Measurements from ENCODE around the gene NFKBIZ. TPM values are rescaled to one million over a fixed set of nuclear protein-coding genes. Genes with fewer than 3 reads are reported as not detected.

NFKBIZ gene
- total RNA-seq, 4 donors from 2014 or later: 49.8 to 103 (median 95.4) TPM

DNA sequence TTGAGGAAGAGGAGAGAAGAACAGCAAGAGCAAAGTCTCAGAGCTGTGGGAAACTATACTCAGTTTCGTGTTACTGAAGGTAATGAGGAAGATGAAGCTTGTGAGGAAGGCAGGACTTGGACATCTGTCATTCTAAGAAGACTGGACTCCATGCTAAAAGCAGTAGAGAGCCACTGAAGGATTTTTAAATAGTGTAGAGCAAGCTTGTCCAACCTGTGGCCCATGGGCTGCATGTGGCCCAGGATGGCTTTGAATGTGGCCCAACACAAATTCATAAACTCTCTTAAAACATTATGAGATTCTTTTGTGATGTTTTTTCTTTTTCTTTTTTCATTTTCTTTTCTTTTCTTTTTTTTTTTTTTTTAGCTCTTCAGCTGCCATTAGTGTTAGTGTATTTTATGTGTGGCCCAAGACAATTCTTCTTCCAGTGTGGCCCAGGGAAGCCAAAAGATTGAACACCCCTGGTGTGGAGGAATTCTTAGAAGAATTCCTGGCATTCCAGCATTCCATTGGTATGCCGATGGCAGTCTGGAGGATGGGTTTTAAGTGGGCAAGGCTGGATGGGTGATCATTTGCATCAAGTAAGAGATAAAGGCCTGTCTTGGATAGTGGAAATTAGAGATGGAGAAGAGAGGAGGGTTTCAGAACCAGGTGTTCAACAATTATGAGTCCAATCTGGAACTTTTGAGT is 6.9 kb upstream of the NFKBIZ start:
- 67% methylated on average over 2 of the region's 2 CpGs for whole genome bisulfite sequencing
- TF ChIP-seq POLR2A (IDR thresholded peaks at IDR 0.05; ENCODE audit: low read depth) (no peak), EP300 (IDR thresholded peaks at IDR 0.05) (no peak), POLR2AphosphoS5 (IDR thresholded peaks at IDR 0.05) (no peak)
- TF ChIP-seq, protein P1, sequence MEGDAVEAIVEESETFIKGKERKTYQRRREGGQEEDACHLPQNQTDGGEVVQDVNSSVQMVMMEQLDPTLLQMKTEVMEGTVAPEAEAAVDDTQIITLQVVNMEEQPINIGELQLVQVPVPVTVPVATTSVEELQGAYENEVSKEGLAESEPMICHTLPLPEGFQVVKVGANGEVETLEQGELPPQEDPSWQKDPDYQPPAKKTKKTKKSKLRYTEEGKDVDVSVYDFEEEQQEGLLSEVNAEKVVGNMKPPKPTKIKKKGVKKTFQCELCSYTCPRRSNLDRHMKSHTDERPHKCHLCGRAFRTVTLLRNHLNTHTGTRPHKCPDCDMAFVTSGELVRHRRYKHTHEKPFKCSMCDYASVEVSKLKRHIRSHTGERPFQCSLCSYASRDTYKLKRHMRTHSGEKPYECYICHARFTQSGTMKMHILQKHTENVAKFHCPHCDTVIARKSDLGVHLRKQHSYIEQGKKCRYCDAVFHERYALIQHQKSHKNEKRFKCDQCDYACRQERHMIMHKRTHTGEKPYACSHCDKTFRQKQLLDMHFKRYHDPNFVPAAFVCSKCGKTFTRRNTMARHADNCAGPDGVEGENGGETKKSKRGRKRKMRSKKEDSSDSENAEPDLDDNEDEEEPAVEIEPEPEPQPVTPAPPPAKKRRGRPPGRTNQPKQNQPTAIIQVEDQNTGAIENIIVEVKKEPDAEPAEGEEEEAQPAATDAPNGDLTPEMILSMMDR (IDR thresholded peaks at IDR 0.05): no peak

DNA sequence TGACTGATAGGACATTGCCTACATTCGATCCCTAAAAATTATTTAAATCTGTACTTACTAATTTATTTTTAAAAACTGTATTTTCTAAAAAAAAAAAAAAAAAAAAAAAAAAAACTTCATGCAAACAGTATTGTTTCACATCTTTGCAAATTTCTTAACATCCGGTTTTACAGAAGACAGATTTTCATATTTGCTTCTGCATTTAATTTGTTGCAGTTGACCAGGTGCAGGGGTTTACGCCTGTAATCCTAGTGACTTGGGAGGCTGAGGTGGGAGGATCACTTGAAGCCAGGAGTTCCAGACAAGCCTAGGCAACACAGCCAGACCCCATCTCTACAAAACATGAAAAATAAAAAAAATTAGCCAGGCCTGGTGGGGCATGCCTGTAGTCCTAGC is 6.4 kb upstream of the NFKBIZ start:
- DNase-seq (ENCODE audit: extremely low spot score): no peak
- Histone ChIP-seq H3K9me3 (no peaks in the 10 kb centered on the region), H3K27ac (replicated peaks in 1 of 4) (no peak overlapping the region), H3K4me3 (no peak overlapping the region), H3K36me3 (no peaks in the 10 kb centered on the region), H3K4me1 (peaks cover 0 to 19% (median 15%) of the 10 kb centered on the region in 4 donors), H3K27me3 (no peaks in the 10 kb centered on the region)
- WGBS: 88% methylated on average over 3 of the region's 3 CpGs
- intact Hi-C loops (cut with DNase I): loop anchor here (10.0 kb wide), 1 partner anchor 292 kb away; no protein-coding TSS in a partner anchor
- TF ChIP-seq EP300 (IDR thresholded peaks at IDR 0.05) (no peak), POLR2A (IDR thresholded peaks at IDR 0.05; ENCODE audit: low read depth) (no peak), POLR2AphosphoS5 (IDR thresholded peaks at IDR 0.05) (no peak)
- TF ChIP-seq, protein P1 (IDR thresholded peaks at IDR 0.05): no peak

More for the DNA sequence above, 6.9 kb upstream of the NFKBIZ start:
- Histone ChIP-seq H3K9me3 (no peaks in the 10 kb centered on the region), H3K27ac (replicated peaks in 1 of 4) (no peak overlapping the region), H3K4me3 (no peak overlapping the region), H3K27me3 (no peaks in the 10 kb centered on the region), H3K36me3 (no peaks in the 10 kb centered on the region), H3K4me1 (peaks cover 0 to 19% (median 15%) of the 10 kb centered on the region in 4 donors)
- DNase-seq (ENCODE audit: extremely low spot score): no peak
- intact Hi-C loops (cut with DNase I): loop anchor here (10.0 kb wide), 1 partner anchor 292 kb away; no protein-coding TSS in a partner anchor

DNA sequence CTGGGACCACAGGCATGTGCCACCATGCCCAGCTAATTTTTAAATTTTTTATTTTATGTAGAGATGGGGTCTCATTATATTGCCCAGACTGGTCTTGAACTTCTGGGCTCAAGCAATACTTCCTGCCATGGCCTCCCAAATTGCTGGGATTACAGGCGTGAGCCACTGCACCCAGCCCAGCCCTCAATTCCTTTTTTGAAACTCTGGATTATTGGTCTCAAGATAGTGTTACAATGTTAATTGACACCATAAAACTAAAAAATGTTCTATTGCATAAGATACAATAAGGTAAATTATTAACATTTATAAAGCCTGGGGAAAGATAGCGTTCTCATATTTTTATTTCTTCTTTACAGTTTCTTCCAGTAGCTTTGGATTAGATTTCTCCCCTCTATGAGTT is 3.9 kb upstream of the NFKBIZ start:
- Histone ChIP-seq H3K27me3 (no peaks in the 10 kb centered on the region), H3K36me3 (no peaks in the 10 kb centered on the region), H3K4me1 (peaks cover 5 to 19% (median 16%) of the 10 kb centered on the region in 4 donors), H3K9me3 (no peaks in the 10 kb centered on the region), H3K4me3 (no peak overlapping the region), H3K27ac (replicated peaks in 1 of 4) (no peak overlapping the region)
- intact Hi-C loops (cut with DNase I): loop anchor here (5.0 to 10.0 kb wide), 2 partner anchors 33 to 289 kb away; no protein-coding TSS in a partner anchor
- TF ChIP-seq EP300 (IDR thresholded peaks at IDR 0.05) (no peak), POLR2A (IDR thresholded peaks at IDR 0.05; ENCODE audit: low read depth) (no peak), POLR2AphosphoS5 (IDR thresholded peaks at IDR 0.05) (no peak)
- TF ChIP-seq, protein P1 (IDR thresholded peaks at IDR 0.05): no peak
- 96% methylated on average over 2 of the region's 2 CpGs for WGBS
- no peak for DNase-seq (ENCODE audit: extremely low spot score)

DNA sequence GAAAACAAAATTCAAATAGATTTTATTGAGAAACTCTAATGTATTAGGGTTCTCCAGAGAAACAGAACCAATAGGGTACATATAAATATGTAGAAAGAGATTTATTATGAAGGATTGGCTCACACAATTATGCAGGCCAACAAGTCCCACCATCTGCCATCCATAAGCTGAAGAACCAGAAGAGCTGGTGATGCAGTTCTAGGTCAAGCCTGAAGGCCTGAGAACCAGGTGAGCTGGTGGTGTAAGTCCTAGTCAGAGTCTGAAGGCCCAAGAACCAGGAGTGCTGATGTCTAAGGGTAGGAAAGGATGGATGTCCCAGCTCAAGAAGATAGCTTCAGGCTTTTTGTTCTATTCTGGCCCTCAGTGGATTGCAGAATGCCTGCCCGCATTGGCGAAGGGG is 2.6 kb upstream of the NFKBIZ start:
- H3K4me3 ChIP-seq: no peak overlapping the region
- 96% methylated on average over 2 of the region's 2 CpGs for WGBS
- H3K27me3 ChIP-seq: no peaks in the 10 kb centered on the region
- no peak for DNase-seq (ENCODE audit: extremely low spot score)
- H3K27ac ChIP-seq (replicated peaks in 1 of 4): no peak overlapping the region
- intact Hi-C loops (cut with DNase I): loop anchor here (5.0 to 10.0 kb wide), 2 partner anchors 34 to 288 kb away; no protein-coding TSS in a partner anchor
- H3K36me3 ChIP-seq: peaks cover 0 to 2% (median under 1%) of the 10 kb centered on the region in 4 donors
- TF ChIP-seq POLR2AphosphoS5 (IDR thresholded peaks at IDR 0.05) (no peak), POLR2A (IDR thresholded peaks at IDR 0.05; ENCODE audit: low read depth) (no peak), EP300 (IDR thresholded peaks at IDR 0.05) (no peak)
- TF ChIP-seq, protein P1 (IDR thresholded peaks at IDR 0.05): no peak
- H3K9me3 ChIP-seq: no peaks in the 10 kb centered on the region
- H3K4me1 ChIP-seq: peaks cover 5 to 21% (median 18%) of the 10 kb centered on the region in 4 donors
